Measurements from ENCODE around the gene A1CF. TPM values are rescaled to one million over a fixed set of nuclear protein-coding genes. Genes with fewer than 3 reads are reported as not detected.
"Not testable (repeated sequence)": the region's sequence is repeated elsewhere in the genome, so short reads cannot be mapped to it uniquely, and the experiment has no call there.

A1CF gene
- polyA plus RNA-seq, 1 donor (not counting 4 experiments of a cell fraction or from before 2014, with no cell fraction given): not detected

GRCh38 chr10:50774868-50775267 lies 110.6 kb downstream of the A1CF start:
- H3K9ac ChIP-seq (ENCODE audit: control insufficient read depth, extremely low read depth, insufficient read depth, low read length); H3K4me1 ChIP-seq (ENCODE audit: control insufficient read depth, extremely low read depth, insufficient read depth, low read length); H3K27me3 ChIP-seq (ENCODE audit: control insufficient read depth, extremely low read depth, insufficient read depth, low read length); H2AFZ ChIP-seq (ENCODE audit: control insufficient read depth, low read length); H3K27ac ChIP-seq (ENCODE audit: control insufficient read depth, insufficient read depth, low read length); H3K79me2 ChIP-seq (ENCODE audit: control insufficient read depth, insufficient read depth, low read length); FAIRE-seq; H3K4me2 ChIP-seq (ENCODE audit: control insufficient read depth, extremely low read depth, insufficient read depth, low read depth, low read length); H3K9me1 ChIP-seq (ENCODE audit: control insufficient read depth, extremely low read depth, insufficient read depth, low read length); H3K4me3 ChIP-seq (ENCODE audit: control insufficient read depth in 2 of 3, extremely low read depth in 1 of 3, insufficient read depth in 2 of 3, low read depth in 1 of 3, low read length in 3 of 3); H4K20me1 ChIP-seq (ENCODE audit: control insufficient read depth, extremely low read depth, insufficient read depth, low read length); H3K36me3 ChIP-seq (ENCODE audit: control insufficient read depth in 2 of 2, extremely low read depth in 1 of 2, insufficient read depth in 2 of 2, low read length in 2 of 2); DNase-seq (ENCODE audit: low read depth, low spot score); H3K9me3 ChIP-seq (ENCODE audit: control insufficient read depth, low read depth, low read length); dilution Hi-C loops (cut with MboI; ENCODE audit: extremely low pct_ligation_motif_present, low sequenced_read_pairs): not testable (repeated sequence)

GRCh38 chr10:50772042-50772441 lies 113.4 kb downstream of the A1CF start:
- H3K9me1 ChIP-seq (ENCODE audit: control insufficient read depth, extremely low read depth, insufficient read depth, low read length); H3K36me3 ChIP-seq (ENCODE audit: control insufficient read depth in 2 of 2, extremely low read depth in 1 of 2, insufficient read depth in 2 of 2, low read length in 2 of 2); H3K79me2 ChIP-seq (ENCODE audit: control insufficient read depth, insufficient read depth, low read length); H3K9me3 ChIP-seq (ENCODE audit: control insufficient read depth, low read depth, low read length); FAIRE-seq; dilution Hi-C loops (cut with MboI; ENCODE audit: extremely low pct_ligation_motif_present, low sequenced_read_pairs); H4K20me1 ChIP-seq (ENCODE audit: control insufficient read depth, extremely low read depth, insufficient read depth, low read length); H2AFZ ChIP-seq (ENCODE audit: control insufficient read depth, low read length); H3K4me2 ChIP-seq (ENCODE audit: control insufficient read depth, extremely low read depth, insufficient read depth, low read depth, low read length); H3K9ac ChIP-seq (ENCODE audit: control insufficient read depth, extremely low read depth, insufficient read depth, low read length); H3K27ac ChIP-seq (ENCODE audit: control insufficient read depth, insufficient read depth, low read length); H3K4me3 ChIP-seq (ENCODE audit: control insufficient read depth in 2 of 3, extremely low read depth in 1 of 3, insufficient read depth in 2 of 3, low read depth in 1 of 3, low read length in 3 of 3); H3K27me3 ChIP-seq (ENCODE audit: control insufficient read depth, extremely low read depth, insufficient read depth, low read length); H3K4me1 ChIP-seq (ENCODE audit: control insufficient read depth, extremely low read depth, insufficient read depth, low read length); DNase-seq (ENCODE audit: low read depth, low spot score): not testable (repeated sequence)

DNA sequence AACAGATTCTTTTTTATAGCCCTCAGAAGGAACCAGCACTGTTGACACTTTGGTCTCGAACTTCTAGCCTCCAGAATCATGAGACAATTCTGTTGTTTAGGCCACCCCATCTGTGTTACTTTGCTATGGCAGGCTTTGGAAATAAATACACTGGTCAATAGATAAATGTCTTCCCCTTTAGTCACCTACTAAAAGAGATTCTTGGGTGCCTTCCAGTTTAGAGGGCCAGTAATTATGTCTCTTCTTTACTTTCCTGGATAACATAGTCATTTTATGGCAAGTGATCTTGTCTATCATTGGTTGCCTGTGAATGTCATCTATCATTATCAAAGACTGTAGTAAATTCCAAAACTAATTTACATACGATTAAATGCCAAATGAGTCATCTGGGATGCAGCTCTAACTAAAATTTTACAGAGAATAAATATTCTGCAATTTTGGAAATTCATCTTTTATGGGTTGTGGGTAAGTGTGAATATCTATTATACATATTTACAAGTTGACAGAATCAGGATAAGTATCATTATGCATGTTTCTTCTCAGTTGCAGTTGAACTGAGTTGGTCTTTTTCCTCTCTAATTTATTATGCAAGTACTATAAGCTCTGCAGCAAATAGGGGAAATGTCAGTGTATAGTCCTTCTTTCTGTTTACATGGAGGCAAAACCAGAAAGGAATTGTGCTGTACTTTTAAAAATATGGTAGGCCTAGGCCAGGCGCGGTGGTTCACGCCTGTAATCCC lies 118.5 kb downstream of the A1CF start:
- H2AFZ ChIP-seq (ENCODE audit: control insufficient read depth, low read length); DNase-seq (ENCODE audit: low read depth, low spot score); H3K27ac ChIP-seq (ENCODE audit: control insufficient read depth, insufficient read depth, low read length); H3K4me3 ChIP-seq (ENCODE audit: control insufficient read depth in 2 of 3, extremely low read depth in 1 of 3, insufficient read depth in 2 of 3, low read depth in 1 of 3, low read length in 3 of 3); H3K27me3 ChIP-seq (ENCODE audit: control insufficient read depth, extremely low read depth, insufficient read depth, low read length); H3K9me3 ChIP-seq (ENCODE audit: control insufficient read depth, low read depth, low read length); dilution Hi-C loops (cut with MboI; ENCODE audit: extremely low pct_ligation_motif_present, low sequenced_read_pairs); H3K9me1 ChIP-seq (ENCODE audit: control insufficient read depth, extremely low read depth, insufficient read depth, low read length); H3K36me3 ChIP-seq (ENCODE audit: control insufficient read depth in 2 of 2, extremely low read depth in 1 of 2, insufficient read depth in 2 of 2, low read length in 2 of 2); H4K20me1 ChIP-seq (ENCODE audit: control insufficient read depth, extremely low read depth, insufficient read depth, low read length); H3K4me2 ChIP-seq (ENCODE audit: control insufficient read depth, extremely low read depth, insufficient read depth, low read depth, low read length); H3K9ac ChIP-seq (ENCODE audit: control insufficient read depth, extremely low read depth, insufficient read depth, low read length); H3K4me1 ChIP-seq (ENCODE audit: control insufficient read depth, extremely low read depth, insufficient read depth, low read length); H3K79me2 ChIP-seq (ENCODE audit: control insufficient read depth, insufficient read depth, low read length); FAIRE-seq: not testable (repeated sequence)

Other genes starting within 250 kb of the A1CF start
- gene ASAH2B, start 145.7 kb downstream of the A1CF start, polyA plus RNA-seq: 9.1 to 12.1 TPM (median 10.3 TPM) in 3 replicates
- 0.06 to 0.30 TPM (median 0.24 TPM) in 3 replicates for gene PRKG1, start 188.9 kb upstream of the A1CF start, polyA plus RNA-seq